HK-2 (cell line): Measurements from ENCODE around the gene RUNDC3A.
"Not testable (repeated sequence)": the region's sequence is repeated elsewhere in the genome, so short reads cannot be mapped to it uniquely, and the experiment has no call there.

ENCODE experiments used
- DNase-seq: peaks from one replicate; pipeline ENCODE4 v3.0.0-alpha.2; 2018; ENCODE audit not compliant: unreplicated experiment

The RUNDC3A gene

GRCh38 chr17:44318077-44318892 is 9.9 kb downstream of the RUNDC3A start:
- no peak for DNase-seq

GRCh38 chr17:44320066-44320465 is 11.7 kb downstream of the RUNDC3A start:
- no peak for DNase-seq

GRCh38 chr17:44321246-44322120 is 13.1 kb downstream of the RUNDC3A start:
- no peak for DNase-seq

- DNase-seq, result no peak
Observed at GRCh38 chr17:44322236-44322895, 14.0 kb downstream of the RUNDC3A start.

- no peak for DNase-seq
Observed at GRCh38 chr17:44323359-44324091, 15.1 kb downstream of the RUNDC3A start.

DNA sequence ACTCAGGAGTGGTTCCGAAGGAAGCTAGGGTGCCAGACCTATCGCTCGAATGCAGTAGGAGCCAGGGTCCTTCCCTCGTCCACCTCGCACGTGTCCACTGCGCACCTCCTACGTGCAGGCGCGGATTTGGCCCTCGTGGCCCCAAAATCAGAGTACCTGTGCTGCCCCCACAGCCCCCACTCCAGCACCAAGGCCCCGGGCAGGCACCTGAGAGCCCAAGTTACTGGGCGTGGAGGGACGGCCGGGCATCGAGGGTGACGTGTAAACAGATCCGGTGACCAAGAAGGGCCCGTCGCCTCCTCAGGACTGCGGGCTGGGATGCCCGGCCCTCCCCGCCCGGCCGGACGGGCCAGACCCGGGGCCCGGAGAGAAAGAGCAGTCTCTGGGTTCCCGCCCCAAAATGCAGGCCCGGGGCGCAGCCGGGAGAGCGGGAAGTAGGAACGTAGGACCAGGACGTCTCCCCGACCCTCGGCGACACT is 15.7 kb downstream of the RUNDC3A start:
- peak; percentile 53 for DNase-seq

DNA sequence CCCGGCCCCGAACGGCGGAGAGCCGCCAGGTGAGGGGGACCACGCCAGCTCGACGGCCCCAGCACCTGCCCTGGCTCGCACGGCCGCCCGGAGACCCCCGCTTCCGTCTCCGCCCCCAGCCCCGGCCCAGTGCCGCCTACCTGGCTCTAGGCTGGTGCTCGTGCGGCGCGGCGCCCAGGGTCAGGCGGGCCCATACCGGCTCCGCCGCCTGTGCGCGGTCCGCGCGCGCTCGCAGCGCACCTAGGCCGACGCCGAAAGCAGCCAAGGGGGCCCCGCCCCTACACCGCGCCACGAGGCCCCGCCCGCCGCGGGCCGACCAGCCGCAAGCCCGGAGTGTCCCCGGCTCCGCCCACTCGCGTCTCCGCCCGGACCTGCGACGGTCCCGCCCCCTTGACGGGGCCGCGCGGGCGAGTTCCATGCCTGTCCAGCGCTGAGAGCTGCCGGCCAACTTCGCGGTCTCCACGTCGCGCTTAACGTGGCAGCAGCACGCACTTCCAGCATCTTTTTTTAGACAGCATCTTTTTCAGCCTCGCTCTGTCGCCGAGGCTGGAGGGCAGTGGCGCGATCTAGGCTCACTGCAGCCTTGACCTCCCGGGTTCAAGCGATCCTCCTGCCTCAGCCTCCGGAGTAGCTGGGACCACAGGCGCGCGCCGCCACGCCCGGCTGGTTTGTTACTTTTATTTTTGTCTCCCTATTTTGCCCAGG is 16.3 kb downstream of the RUNDC3A start, which contains the start of gene SLC25A39:
SLC25A39 (minus strand) TSS at position 253 of the 705 bp plus-strand sequence. CDS start 1,261 bp downstream, outside the sequence.
- peak; percentile 95 for DNase-seq

DNA sequence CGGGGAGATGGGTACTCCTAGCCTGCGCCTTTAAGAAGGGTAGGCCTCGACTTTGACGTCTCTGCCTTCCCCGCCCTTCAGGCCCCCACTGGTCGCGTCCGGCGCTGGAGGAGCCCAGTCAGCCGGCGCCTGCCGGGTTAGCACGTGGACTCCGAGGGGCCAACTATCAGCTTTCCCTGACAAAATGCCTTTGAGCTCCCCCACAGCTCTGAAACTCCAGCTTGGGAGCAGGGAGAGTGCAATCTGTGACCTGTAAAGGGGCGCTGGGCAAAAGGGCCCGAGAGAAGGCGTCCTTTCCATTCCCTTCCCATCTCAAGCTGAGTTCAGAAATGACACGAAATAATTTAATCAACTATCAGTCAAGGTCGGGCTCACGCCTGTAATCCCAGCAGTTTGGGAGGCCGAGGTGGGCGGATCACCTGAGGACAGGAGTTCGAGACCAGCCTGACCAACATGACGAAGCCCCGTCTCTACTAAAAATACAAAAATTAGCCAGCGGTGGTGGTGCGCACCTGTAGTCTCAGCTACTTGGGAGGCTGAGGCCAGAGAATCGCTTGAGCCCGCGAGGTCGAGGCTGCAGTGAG is 18.6 kb downstream of the RUNDC3A start:
- DNase-seq, result peak; percentile 91

DNA sequence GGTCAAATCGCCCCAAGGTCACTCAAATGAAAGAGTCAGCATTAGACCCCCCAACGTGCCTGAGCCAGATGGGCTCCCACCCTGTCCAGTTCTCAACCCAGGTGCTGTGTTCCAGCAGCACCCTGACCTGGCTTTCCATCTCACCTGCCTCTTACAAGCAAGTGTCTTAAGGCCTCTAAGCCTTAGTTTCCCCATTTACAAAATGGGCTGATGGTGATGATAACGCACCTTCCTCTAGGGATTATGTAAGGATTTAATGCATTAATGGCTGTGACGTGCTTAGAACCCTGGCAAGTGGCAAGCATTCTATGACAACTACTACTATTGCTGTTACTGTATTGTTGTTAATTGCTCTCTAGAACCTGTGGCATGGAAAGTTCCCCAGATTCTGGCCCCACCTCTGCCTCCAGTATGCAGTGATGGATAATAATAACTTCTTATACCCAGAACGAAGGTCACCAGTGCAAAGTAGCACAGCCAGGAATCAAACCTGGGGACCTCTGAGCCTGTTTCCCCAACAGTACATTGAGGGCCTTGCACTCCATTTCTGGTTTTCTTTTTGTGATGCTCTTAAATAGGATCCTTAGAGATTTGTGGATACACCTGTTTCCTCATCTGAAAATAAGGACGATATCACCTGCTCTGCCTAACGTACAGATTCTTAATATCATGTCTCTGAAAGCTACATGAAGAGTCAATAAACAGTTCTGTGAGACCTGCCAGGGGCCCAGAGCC is 19.5 kb downstream of the RUNDC3A start:
- DNase-seq, result no peak

GRCh38 chr17:44329516-44329915 is 21.1 kb downstream of the RUNDC3A start:
- not testable (repeated sequence) for DNase-seq

GRCh38 chr17:44330263-44330662 is 21.9 kb downstream of the RUNDC3A start:
- DNase-seq, result not testable (repeated sequence)

DNA sequence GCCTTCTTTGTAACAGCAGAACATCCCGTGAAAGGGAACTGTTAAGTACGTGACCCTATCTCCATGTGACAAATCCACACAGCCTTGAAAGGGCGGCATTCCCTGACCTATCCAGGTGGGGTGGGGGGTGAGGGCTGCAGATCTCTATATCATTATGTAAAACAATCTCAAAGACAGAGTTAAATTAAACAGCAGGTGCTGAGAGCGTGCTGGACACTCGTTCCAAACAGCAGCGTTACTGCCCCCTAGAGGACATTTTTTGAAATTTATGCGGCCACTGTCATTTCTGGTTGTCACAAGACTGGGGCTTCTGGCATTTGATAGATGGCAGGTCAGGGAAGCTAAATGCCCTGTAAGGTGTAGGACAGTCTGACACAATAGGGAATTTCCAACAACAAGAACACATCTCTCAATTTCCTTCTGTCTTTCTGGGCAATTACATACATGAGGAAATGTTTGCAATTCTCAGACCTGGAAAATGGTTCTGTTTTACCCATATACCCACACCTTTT is 22.9 kb downstream of the RUNDC3A start:
- peak; percentile 70 for DNase-seq

DNA sequence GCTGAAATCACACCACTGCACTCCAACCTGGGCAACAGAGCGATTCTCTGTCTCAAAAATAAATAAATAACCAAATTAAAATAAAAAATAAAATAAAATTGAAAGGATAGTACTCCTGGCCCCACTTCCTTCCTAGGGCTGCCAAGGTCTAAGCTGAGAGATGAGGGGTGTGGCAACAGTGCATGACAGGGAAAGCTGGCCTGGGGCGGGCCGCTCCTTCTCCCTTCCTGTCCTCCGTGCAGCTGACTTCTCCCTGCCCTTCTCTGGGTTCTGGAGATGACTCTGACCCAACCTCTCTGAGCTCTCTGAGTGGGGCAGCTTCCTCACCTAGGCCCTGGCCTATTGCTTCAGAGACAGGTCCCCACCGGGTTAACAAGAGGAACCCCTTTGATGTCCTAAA is 25.0 kb downstream of the RUNDC3A start:
- DNase-seq, result no peak

GRCh38 chr17:44334315-44334714 is 25.9 kb downstream of the RUNDC3A start:
- no peak for DNase-seq

- DNase-seq, result no peak
Observed at GRCh38 chr17:44334727-44335126, 26.3 kb downstream of the RUNDC3A start.

GRCh38 chr17:44335564-44335963 is 27.2 kb downstream of the RUNDC3A start:
- DNase-seq, result no peak

DNA sequence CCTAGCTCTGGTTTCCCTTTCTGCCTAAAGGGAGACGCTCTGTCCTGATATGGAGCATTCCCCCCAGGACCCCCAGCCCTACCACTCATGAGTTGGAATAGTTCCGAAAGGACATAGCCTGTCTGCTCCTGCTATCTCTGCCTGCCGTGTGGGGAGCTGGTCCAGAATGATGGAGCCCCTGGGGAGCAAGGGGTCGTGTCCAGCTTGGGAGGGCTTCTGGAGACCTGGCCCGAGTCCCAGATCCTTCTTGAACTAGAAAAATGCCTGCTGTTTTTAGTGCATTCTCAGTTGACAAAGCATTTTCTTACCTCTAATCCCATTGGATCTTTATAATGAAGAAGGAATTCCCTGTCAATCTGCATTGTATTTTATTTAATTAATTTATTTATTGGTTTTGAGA is 27.6 kb downstream of the RUNDC3A start:
- DNase-seq, result no peak

DNA sequence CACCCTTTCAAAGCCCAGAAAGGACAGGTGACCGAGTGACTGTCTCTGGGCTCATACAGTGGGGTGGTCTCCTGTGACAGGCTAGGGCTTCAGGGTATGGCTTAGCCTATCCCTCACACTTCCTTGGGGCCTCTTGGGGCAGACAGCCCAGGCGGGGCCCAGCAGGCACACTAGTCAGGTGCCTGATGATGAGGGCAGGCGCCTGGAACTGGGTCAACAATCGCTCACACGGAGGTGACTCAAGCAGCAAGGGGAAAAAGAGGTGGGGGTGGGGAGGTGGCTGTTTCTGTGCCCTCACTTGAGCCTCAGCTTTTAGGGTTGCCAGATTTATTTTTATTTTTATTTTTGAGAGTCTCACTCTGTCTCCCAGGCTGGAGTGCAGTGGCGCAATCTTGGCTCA is 30.3 kb downstream of the RUNDC3A start:
- DNase-seq, result peak; percentile 64

GRCh38 chr17:44340553-44340952 is 32.2 kb downstream of the RUNDC3A start:
- DNase-seq, result not testable (repeated sequence)
